Measurements from ENCODE around the gene ADGRF4. TPM values are rescaled to one million over a fixed set of nuclear protein-coding genes. Genes with fewer than 3 reads are reported as not detected.

ADGRF4 gene
- total and polyA plus RNA-seq, 9 of the 15 experiments (the other 6 are each of a cell fraction or from before 2014, with no cell fraction given): not detected

GRCh38 chr6:47743744-47744143 is 45.4 kb downstream of the ADGRF4 start:
- TF ChIP-seq ZNF407 (IDR thresholded peaks at IDR 0.05; ENCODE audit: low read depth) (no peak), ZKSCAN3 (CRISPR knock-in tag; IDR thresholded peaks at IDR 0.05) (no peak), ZNF609 (CRISPR knock-in tag; IDR thresholded peaks at IDR 0.05; ENCODE audit: borderline replicate concordance) (no peak)
- ChIA-PET POLR2A (no interaction called here), CTCF (ENCODE audit: low intra/inter-chr PET ratio) (no interaction called here)
- DNase-seq (ENCODE audit: extremely low read depth in 1 of 4, low spot score in 3 of 4): no peak
- no peaks in the 10 kb centered on the region for H3K4me1 ChIP-seq (replicated peaks in 1 of 2; ENCODE audit: control insufficient read depth in 2 of 2, insufficient read depth in 2 of 2, low read length in 2 of 2)
- no peak overlapping the region for H3K27ac ChIP-seq (ENCODE audit: extremely low read depth, low read depth, low read length)
- H3K27me3 ChIP-seq (ENCODE audit: control insufficient read depth in 2 of 2, insufficient read depth in 2 of 2, low read length in 2 of 2): no peaks in the 10 kb centered on the region
- H3K79me2 ChIP-seq (ENCODE audit: control insufficient read depth, insufficient read depth, low read length): no peaks in the 10 kb centered on the region
- no peak for FAIRE-seq
- H3K9ac ChIP-seq (ENCODE audit: insufficient read depth in 1 of 2, low read depth in 2 of 2, low read length in 2 of 2): no peak overlapping the region
- H3K4me3 ChIP-seq: no peak overlapping the region
- no peak for ATAC-seq
- no peak overlapping the region for H3K4me2 ChIP-seq (ENCODE audit: insufficient read depth, low read length)
- H3K9me3 ChIP-seq (replicated peaks; ENCODE audit: control insufficient read depth, insufficient read depth, low read depth, low read length): no peaks in the 10 kb centered on the region
- intact Hi-C loops (cut with micrococcal nuclease): no loop called here
- no peaks in the 10 kb centered on the region for H3K36me3 ChIP-seq (ENCODE audit: control insufficient read depth, insufficient read depth, low read length)
- no peaks in the 10 kb centered on the region for H4K20me1 ChIP-seq (replicated peaks; ENCODE audit: control insufficient read depth, insufficient read depth, low read length)
- BruUV-seq (replicated peaks): no TSS peak
- H2AFZ ChIP-seq (ENCODE audit: low read depth, low read length): no peak overlapping the region
- in situ Hi-C loops (cut with MboI): no loop called here
- H3K9me1 ChIP-seq (ENCODE audit: control insufficient read depth, insufficient read depth, low read length): no peaks in the 10 kb centered on the region

Data from K562 (cell line).